SU-DHL-6 (cell line): ENCODE results near the gene PDHX.

ENCODE experiments used
- H2AFZ ChIP-seq: fragments of 200-600 bp; sonication (generic); 2 replicates; pipeline ENCODE4 v1.6.1; 2014; ENCODE audit warnings: low read depth, mild to moderate bottlenecking, moderate library complexity, mixed read lengths, antibody characterized with exemption, low read length; ENCODE audit not compliant: severe bottlenecking
- H3F3A ChIP-seq: fragments of 200-600 bp; shearing (Covaris generic); 2 replicates; pipeline ENCODE4 v1.6.0; 2016; ENCODE audit warnings: antibody characterized with exemption, mild to moderate bottlenecking; ENCODE audit not compliant: insufficient read depth
- H3K27ac ChIP-seq: fragments of 200-600 bp; sonication (generic); 2 replicates; pipeline ENCODE4 v1.5.1; 2016; ENCODE audit warnings: low read depth, mild to moderate bottlenecking, low read length, moderate library complexity, mixed read lengths
- H3K27me3 ChIP-seq: fragments of 200-600 bp; sonication (generic), shearing (Covaris generic); 2 replicates; pipeline ENCODE4 v1.6.0; 2014; ENCODE audit warnings: mild to moderate bottlenecking, low read length
- H3K36me3 ChIP-seq: fragments of 200-600 bp; sonication (generic); 2 replicates; pipeline ENCODE4 v1.6.1; 2014; ENCODE audit warnings: mild to moderate bottlenecking, low read length, mixed read lengths
- H3K4me2 ChIP-seq: fragments of 300-600, 200-600 bp; shearing (Covaris generic), sonication (generic); 2 replicates; pipeline ENCODE4 v1.6.0; 2014; ENCODE audit warnings: low read length, low read depth, mild to moderate bottlenecking; ENCODE audit not compliant: poor library complexity, severe bottlenecking
- H3K4me3 ChIP-seq: fragments of 200-600 bp; sonication (generic); 2 replicates; pipeline ENCODE4 v1.5.1; 2014; ENCODE audit warnings: antibody characterized with exemption, low read length, mild to moderate bottlenecking, mixed read lengths; ENCODE audit not compliant: insufficient read depth, poor library complexity, severe bottlenecking
- H3K79me2 ChIP-seq: fragments of 200-600 bp; sonication (generic); 2 replicates; pipeline ENCODE4 v1.6.1; 2014; ENCODE audit warnings: mild to moderate bottlenecking, low read length, moderate library complexity; ENCODE audit not compliant: insufficient read depth
- H3K9ac ChIP-seq: fragments of 200-600 bp; sonication (generic); 2 replicates; pipeline ENCODE4 v1.7.0; 2014; ENCODE audit warnings: mild to moderate bottlenecking, low read length
- H3K9me2 ChIP-seq: fragments of 200-600 bp; sonication (generic); replicated peaks from 2 replicates; pipeline ENCODE4 v1.6.1; 2014; ENCODE audit warnings: low read length; ENCODE audit not compliant: insufficient read depth
- H3K9me3 ChIP-seq: fragments of 200-600 bp; sonication (generic); 2 replicates; pipeline ENCODE4 v1.6.1; 2014; ENCODE audit warnings: low read length, mixed read lengths; ENCODE audit not compliant: insufficient read depth
- H4K20me1 ChIP-seq: fragments of 200-600 bp; sonication (generic); 2 replicates; pipeline ENCODE4 v1.6.1; 2014; ENCODE audit warnings: low read depth, mild to moderate bottlenecking, antibody characterized with exemption, low read length, moderate library complexity, mixed read lengths
- CTCF ChIP-seq: fragments of 200-600 bp; sonication (generic); IDR thresholded peaks from one replicate; pipeline ENCODE4 v1.5.1; 2017; ENCODE audit warnings: antibody characterized with exemption, mild to moderate bottlenecking, low read length, moderate library complexity; ENCODE audit not compliant: insufficient read depth, poor library complexity, severe bottlenecking
- EZH2phosphoT487 ChIP-seq: fragments of 200-600 bp; sonication (generic), shearing (Covaris generic); conservative IDR thresholded peaks from 2 replicates; pipeline ENCODE4 v1.6.1; 2018; ENCODE audit warnings: mild to moderate bottlenecking, antibody characterized with exemption, low read length, moderate library complexity, mixed read lengths

Gene PDHX

GRCh38 chr11:34909415-34909814 is 7.0 kb upstream of the PDHX start:
- Histone ChIP-seq H2AFZ (no peak overlapping the region), H4K20me1 (0 out of 2 replicates have a peak, but pooled peaks cover 6% of the 10 kb centered on the region), H3K36me3 (peaks cover 7% of the 10 kb centered on the region; the same call in 1 of the 2 replicates), H3K9me3 (no peaks in the 10 kb centered on the region; the same call in 1 of the 2 replicates), H3K4me2 (no peak overlapping the region), H3K27ac (no peak overlapping the region), H3F3A (no peaks in the 10 kb centered on the region), H3K9ac (no peak overlapping the region), H3K4me3 (no peak overlapping the region), H3K9me2 (no peaks in the 10 kb centered on the region), H3K27me3 (no peaks in the 10 kb centered on the region), H3K79me2 (peaks cover 59% of the 10 kb centered on the region)
- no peak for TF ChIP-seq EZH2phosphoT487
- no peak for TF ChIP-seq CTCF

- Histone ChIP-seq H3K9me3 (no peaks in the 10 kb centered on the region; the same call in 1 of the 2 replicates), H2AFZ (no peak overlapping the region), H3F3A (no peaks in the 10 kb centered on the region), H3K9ac (no peak overlapping the region), H3K27ac (no peak overlapping the region), H4K20me1 (0 out of 2 replicates have a peak, but pooled peaks cover 6% of the 10 kb centered on the region), H3K79me2 (peaks cover 64% of the 10 kb centered on the region), H3K4me3 (no peak overlapping the region), H3K4me2 (no peak overlapping the region), H3K9me2 (no peaks in the 10 kb centered on the region), H3K27me3 (no peaks in the 10 kb centered on the region), H3K36me3 (peaks cover 7% of the 10 kb centered on the region; the same call in 1 of the 2 replicates)
- no peak for TF ChIP-seq CTCF
- TF ChIP-seq EZH2phosphoT487: no peak
Observed at GRCh38 chr11:34909955-34910354, 6.5 kb upstream of the PDHX start.

GRCh38 chr11:34910817-34911216 is 5.6 kb upstream of the PDHX start:
- Histone ChIP-seq H3K79me2 (peaks cover 68% of the 10 kb centered on the region), H3K4me3 (no peak overlapping the region), H3K9me2 (no peaks in the 10 kb centered on the region), H3K9me3 (no peaks in the 10 kb centered on the region; the same call in 1 of the 2 replicates), H3K4me2 (no peak overlapping the region), H3K27ac (no peak overlapping the region), H2AFZ (no peak overlapping the region), H3K27me3 (no peaks in the 10 kb centered on the region), H3K36me3 (peaks cover 7% of the 10 kb centered on the region; the same call in 1 of the 2 replicates), H3F3A (no peaks in the 10 kb centered on the region), H4K20me1 (0 out of 2 replicates have a peak, but pooled peaks cover 6% of the 10 kb centered on the region), H3K9ac (no peak overlapping the region)
- TF ChIP-seq EZH2phosphoT487 (no peak), CTCF (no peak)
